Measurements from ENCODE around the gene EPHA6.
"Not testable (repeated sequence)": the region's sequence is repeated elsewhere in the genome, so short reads cannot be mapped to it uniquely, and the experiment has no call there.

EPHA6 gene

GRCh38 chr3:97181704-97182103 is 367.3 kb downstream of the EPHA6 start:
- DNase-seq (ENCODE audit: low read depth) = no peak

DNA sequence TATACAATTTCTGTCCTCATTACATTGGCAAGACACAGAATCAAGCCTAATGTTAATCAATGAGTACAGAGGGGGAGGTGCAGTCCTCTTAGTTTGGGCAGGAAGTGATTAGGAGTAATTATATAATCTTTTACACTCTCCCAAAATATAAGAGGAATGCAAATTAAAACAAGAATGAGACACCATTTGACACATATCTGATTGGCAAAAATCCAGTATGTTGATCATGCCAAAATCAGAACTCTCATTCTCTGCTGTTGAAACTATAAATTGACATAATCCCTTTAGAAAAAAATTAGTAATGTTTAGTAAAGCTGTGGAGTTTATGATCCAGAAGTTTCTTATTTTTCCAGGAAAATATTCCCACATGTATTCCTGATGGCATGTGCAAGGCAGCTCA is 373.4 kb downstream of the EPHA6 start:
- DNase-seq (ENCODE audit: low read depth) = no peak

GRCh38 chr3:97189835-97190234 is 375.4 kb downstream of the EPHA6 start:
- DNase-seq (ENCODE audit: low read depth) = no peak

- DNase-seq (ENCODE audit: low read depth) = no peak
Observed at GRCh38 chr3:97197083-97197482, 382.7 kb downstream of the EPHA6 start.

DNA sequence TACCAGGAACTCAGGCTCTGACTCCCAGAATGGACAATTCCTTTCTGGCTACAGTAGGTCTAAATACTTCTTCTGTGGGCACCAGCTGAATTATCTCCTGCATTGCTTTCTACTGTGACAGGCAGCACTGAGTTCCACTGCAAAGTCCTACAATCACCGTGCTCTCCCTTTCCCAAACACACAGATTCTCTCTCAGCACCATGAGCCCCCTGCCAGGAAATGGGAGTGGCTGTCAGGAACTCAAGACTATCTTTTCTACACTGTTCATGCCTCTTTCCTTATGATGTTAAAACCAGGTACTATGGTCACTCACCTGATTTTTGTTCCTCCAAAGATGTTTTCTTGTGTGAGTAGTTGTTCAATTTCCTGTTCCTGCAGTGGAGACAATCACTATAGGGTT is 383.4 kb downstream of the EPHA6 start:
- DNase-seq (ENCODE audit: low read depth) = no peak

GRCh38 chr3:97200387-97200786 is 386.0 kb downstream of the EPHA6 start:
- DNase-seq (ENCODE audit: low read depth) = no peak

- no peak for DNase-seq (ENCODE audit: low read depth)
Observed at GRCh38 chr3:97201814-97202213, 387.4 kb downstream of the EPHA6 start.

DNA sequence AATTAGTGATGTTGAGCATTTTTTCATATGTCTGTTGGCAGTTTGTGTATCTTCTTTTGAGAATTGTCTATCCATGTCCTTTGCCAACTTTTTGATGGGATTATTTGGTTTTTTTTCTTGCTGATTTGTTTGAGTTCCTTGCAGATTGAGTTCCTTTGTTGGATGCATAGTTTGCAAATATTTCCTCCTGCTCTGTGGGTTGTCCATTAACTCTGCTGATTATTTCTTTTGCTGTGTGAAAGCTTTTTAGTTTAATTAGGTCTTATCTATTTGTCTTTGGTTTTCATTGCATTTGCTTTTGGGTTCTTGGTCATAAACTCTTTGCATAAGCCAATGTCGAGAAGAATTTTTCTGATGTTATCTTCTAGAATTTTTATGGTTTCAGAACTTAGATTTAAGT is 414.6 kb downstream of the EPHA6 start:
- DNase-seq (ENCODE audit: low read depth) = no peak

GRCh38 chr3:97230486-97230885 is 416.1 kb downstream of the EPHA6 start:
- DNase-seq (ENCODE audit: low read depth) = no peak

GRCh38 chr3:97232393-97233034 is 418.1 kb downstream of the EPHA6 start:
- no peak for DNase-seq (ENCODE audit: low read depth)

DNA sequence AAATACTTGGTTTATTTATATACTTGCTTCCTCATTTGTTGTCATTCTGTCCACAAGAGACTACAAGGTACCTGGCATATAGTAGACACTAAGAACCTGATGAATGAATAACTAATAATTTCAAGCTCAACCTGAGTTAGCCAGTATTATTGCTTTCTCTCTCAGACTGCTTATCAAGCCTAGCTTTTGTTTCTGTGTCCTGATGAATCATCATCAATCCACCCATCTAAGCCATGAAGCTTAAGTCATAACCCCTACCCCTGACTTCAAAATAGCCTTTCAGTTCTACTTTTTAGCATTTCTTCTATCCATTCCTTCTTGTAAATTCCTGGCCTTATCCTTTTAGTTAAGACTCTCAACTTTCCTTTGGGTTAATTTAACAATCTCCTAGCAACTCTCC is 420.8 kb downstream of the EPHA6 start:
- no peak for DNase-seq (ENCODE audit: low read depth)

DNA sequence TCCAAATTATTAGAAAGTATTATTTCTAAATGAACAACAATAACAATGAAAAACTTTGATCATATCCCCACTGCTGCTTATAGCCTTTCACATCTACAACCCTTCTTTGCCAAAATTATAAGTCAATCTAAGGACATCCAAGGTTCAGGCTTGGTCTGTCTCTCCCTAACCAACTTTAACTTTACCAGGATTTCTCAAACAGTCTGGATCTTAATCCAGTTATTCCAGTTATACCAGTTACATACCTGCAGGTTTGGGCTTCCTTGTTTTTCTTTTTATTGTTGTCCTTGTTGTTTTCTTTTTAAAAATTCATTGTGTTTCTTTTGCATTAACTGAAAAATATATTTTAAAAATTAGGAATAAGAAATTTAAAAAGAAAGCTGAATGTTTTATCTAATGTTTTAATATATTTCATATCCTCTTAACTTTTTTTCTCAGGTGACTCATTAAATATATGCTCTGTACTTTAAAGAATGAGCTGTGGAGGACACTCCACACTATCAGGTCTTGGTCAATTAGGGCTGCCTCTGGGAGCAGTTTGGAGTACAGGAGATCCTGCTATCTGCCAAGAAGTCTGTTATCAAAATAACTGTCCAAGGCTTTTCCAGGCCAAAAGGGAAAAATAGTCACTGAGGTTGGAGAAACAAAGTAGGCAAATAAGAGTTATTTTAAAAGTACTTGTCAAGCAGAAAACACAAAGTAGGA is 421.4 kb downstream of the EPHA6 start:
- DNase-seq (ENCODE audit: low read depth) = no peak

GRCh38 chr3:97241417-97241816 is 427.0 kb downstream of the EPHA6 start:
- no peak for DNase-seq (ENCODE audit: low read depth)

DNA sequence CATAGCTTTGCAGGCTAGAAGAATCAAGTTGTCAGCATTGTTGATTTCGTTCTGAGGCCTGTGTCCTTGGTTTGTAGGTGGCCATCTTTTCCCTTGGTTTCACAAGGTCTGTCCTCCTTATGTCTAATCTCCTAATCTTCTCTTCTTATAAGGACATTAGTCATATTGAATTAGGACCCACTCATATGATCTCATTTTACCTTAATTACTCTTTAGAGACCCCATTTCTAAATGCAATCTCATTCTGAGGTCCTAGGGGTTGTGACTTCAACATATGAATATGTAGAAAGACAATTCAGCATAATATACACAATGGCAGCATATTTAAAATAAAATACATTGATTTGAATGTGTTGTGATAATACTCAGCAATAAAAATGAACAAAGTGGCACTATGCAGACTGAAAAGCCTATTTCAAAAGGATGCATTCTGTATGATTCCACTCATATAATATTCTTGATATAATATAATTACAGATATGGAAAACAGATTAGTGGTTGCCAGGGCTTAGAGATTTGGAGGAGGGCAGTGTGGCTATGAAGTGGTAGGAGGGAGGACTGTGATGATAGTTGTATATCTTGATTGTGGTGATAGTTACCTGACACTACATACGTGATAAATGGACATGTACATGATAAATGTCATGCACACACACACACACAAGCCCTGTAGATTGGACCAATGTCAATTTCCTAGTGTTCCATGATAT is 431.0 kb downstream of the EPHA6 start:
- DNase-seq (ENCODE audit: low read depth) = no peak

DNA sequence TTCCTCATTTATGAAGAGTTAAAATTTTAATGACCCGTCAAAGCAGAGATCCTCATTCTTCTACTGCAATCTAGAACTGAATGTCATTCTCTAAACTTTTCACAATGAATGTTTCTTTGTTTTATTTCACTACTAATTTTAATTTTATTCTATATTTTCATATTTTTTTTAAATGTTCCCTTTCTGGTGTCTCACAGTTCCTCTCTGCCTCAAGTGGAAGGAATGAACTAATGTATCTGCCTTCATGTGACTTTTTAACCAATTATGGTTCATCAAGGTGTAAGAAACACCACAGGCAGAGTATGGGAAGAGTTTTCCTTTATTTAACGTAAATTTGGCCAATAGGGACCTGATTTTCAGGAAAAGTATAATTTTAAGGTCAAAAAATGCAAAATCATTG is 441.7 kb downstream of the EPHA6 start:
- no peak for DNase-seq (ENCODE audit: low read depth)

- DNase-seq (ENCODE audit: low read depth) = no peak
Observed at GRCh38 chr3:97257942-97258697, 443.7 kb downstream of the EPHA6 start.

- DNase-seq (ENCODE audit: low read depth) = no peak
Observed at GRCh38 chr3:97259263-97259662, 444.9 kb downstream of the EPHA6 start.

GRCh38 chr3:97264180-97264579 is 449.8 kb downstream of the EPHA6 start:
- no peak for DNase-seq (ENCODE audit: low read depth)

DNA sequence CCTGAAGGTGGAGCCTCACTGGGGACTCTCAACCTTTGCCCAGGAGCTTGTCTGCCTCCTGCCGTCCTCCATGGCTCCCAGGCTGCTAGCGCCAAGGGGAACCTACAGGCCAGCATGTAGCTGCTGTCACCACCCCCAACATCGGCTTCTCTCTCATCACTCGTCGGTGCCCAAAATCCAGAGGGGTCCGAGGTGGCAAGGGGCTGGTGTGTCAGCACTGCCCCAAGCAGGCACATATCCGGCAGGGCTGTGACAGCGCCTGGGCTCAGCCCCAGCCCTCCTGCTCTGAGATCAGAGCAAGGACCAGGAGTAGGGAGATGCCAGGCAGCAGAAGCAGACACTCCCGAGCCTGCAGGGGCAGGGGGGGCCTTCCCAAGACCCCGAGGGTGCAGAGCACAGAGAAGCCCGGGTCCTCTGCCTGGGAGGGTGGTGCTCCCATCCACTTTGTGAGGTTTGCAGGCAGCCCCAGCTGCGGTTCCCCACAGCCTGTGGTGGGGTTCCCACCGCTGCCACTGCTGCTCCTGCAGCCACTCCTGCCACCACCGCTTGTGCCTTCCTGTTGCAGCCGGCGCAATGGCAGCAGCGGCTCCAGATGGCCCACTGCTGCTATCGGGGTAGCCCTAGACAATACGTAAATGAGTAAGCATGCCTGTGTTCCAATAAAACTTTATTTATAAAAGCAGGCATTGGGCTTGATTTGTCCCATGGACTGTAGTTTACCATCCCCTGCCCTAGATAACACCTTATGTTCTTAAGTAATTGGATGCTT is 451.0 kb downstream of the EPHA6 start:
- no peak for DNase-seq (ENCODE audit: low read depth)

DNA sequence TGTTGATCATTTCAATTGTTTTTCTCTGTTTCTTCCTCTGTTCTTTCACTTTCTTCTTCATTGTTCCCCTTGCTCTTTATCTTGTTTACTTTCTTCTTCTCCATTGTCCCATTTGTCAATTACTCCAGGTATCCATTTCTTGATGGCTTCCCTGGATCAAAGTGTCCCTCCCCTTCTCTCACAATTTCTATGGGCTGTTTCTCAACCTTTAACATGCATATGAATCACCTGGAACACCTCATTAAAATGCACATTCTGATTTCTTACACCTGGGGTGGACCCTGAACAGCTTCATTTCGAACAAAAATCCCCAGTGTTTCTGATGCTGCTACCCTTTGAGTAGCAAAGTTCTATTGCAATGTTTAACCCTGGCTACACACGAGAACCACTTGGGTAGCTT is 454.8 kb downstream of the EPHA6 start:
- DNase-seq (ENCODE audit: low read depth) = no peak

DNA sequence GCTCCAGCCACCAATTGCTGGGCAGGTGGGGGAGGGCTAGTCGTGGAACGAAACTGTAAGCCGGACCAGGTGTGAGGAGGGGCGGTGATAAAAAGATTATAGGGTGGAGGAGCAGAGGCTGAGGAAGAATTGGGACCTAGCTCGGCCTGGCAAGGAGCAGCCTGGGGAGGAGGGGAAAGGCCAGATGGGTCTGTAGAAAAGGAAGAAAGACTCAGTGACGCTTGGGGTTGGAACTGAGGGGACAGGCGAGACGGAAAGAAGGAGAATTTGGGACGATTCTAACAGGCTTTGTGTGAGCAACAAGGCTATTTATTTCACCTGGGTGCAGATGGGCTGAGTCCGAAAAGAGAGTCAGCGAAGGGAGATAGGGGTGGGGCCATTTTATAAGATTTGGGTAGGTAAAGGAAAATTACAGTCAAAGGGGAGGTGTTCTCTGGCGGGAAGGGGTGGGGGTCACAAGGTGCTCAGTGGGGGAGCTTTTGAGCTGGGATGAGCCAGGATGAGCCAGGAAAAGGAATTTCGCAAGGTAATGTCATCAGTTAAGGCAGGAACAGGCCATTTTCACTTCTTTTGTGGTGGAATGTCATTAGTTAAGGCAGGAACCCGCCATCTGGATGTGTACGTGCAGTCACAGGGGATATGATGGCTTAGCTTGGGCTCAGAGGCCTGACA is 462.6 kb downstream of the EPHA6 start:
- not testable (repeated sequence) for DNase-seq (ENCODE audit: low read depth)
